GM21360 (cell line): Measurements from ENCODE around the gene GRHL1.
"Not testable (repeated sequence)": the region's sequence is repeated elsewhere in the genome, so short reads cannot be mapped to it uniquely, and the experiment has no call there.

Experiments
- ATAC-seq: cut with Tn5 transposase; IDR thresholded peaks from one replicate; pipeline ENCODE4 v1.9.1; 2021; ENCODE audit warnings: mild to moderate bottlenecking, moderate library complexity; ENCODE audit not compliant: unreplicated experiment

The GRHL1 gene

DNA sequence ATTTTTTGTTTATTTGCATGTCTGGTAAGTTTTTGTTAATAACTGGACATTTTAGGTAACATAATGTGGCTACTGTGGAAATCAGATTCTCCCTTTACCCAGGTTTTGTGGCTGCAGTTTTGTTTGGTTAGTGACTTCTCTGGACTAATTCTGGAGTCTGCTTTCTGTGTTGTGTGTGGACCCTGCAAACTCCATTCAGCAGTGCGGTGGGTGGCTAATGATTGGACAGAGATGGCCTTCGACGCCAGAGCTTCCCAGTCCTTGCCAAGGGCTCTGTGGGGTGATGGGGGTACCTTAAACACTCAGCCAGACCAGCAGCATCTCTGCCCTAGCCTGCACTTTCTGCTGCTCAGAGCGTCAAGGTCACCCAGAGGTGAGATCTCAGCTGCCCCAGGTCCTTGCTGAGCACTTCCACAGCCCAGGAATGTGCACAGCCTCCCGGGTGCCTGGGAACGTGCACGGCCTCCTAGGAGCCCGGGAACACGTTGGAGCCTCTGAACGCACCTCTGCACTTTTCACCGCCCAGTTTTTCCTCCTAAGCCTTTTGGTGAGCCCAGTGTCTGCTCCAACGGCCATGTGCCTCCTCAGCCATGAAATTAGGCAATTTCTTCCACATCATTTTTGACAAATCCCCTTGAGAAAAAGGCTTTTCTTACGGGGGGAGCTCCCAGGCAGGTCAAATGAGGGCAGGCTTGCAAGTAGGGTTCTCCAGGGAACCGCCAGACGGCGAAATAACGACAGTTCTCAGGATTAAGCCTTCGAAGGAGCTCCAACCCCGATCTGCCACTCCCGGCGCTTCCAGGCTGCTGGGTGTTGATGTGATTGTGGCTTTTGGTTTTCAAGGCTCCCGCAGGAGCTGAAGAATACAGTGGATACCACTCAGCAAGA is 56.7 kb downstream of the GRHL1 start:
- ATAC-seq = no peak

DNA sequence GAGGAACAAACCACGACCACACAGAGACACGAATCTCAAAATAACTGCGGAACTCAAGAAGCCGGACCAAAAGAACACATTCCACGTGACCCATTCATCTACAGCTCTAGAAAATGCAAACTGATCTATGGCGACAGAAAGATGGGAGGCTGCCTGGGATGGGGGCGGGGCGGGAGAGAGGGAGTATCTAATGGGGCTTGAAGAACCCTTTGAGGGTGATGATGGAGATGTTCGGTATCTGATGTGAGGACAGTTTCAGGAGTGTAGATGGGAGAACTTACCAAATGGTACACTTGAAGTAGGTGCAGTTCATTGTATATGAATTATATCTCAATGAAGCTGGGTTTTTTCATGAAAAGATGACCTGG is 57.3 kb downstream of the GRHL1 start:
- ATAC-seq = no peak

DNA sequence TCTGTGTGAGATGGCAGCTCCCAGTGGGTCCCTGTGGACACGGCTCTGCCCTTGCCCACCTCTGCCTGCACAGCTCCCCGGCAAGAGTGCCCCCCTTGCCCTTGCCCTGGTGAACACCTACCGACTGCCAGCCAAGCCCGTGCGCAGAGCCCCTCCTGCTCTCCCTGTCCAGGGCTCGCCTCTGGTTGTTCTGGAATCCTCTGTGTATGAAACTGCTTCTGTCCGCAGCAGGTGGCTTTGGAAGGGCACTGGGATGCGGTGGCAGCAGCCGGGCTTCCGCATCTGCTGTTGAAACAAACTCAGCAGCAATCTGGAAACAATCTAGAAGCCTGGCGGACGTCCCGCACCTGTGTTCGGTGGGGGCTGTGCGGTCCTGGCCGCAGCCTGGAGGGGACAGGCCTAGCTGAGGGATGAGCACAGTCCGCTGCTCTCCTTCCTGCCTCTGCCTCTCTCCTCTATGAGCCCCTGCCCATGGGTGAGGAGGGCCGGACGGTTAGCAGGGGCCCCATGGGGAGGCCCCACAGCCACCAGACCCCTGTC is 57.8 kb downstream of the GRHL1 start:
- ATAC-seq = no peak

DNA sequence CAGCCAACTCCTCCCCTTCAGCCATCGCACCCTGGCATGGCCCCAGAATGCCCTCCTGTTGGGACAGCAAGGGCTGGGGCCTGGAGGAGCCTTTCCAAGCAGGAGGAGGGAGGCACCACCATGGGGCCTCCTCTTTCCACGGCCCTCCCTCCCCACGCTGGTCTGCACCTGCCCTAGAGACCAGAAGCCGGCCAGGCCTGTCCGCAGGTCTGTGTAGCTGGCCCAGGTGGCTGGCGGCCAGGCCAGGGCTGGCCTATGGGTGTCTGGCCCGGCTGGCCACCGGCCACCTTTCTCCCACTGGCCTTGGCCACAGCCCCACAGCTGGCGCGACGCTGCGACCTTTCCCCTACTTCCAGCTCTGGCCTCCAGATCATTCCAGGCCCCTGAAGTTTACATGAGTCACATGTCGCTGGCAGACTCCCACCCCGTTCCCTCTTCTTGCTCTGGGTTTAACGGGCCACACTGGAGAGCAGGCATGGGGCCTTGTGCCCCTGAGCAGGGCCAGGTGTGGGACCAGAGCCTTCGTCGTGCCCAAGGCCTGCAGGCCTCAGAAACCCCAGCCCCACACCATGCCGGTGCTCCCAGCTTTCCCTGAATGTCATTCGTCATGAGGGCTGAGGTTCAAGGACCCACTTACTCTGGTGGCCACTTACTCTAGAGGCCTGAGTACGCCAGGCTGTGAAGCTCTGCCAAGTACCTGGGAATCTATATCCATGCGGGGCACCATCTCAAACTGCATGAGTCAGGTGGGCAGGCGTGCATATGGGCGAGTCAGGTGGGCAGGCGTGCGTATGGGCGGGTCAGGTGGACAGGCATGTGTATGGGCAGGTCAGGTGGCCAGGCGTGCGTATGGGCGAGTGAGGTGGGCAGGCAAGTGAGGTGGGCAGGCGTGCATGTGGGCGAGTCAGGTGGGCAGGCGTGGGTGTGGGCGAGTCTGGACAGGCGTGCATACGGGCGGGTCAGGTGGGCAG is 58.6 kb downstream of the GRHL1 start:
- ATAC-seq = no peak

DNA sequence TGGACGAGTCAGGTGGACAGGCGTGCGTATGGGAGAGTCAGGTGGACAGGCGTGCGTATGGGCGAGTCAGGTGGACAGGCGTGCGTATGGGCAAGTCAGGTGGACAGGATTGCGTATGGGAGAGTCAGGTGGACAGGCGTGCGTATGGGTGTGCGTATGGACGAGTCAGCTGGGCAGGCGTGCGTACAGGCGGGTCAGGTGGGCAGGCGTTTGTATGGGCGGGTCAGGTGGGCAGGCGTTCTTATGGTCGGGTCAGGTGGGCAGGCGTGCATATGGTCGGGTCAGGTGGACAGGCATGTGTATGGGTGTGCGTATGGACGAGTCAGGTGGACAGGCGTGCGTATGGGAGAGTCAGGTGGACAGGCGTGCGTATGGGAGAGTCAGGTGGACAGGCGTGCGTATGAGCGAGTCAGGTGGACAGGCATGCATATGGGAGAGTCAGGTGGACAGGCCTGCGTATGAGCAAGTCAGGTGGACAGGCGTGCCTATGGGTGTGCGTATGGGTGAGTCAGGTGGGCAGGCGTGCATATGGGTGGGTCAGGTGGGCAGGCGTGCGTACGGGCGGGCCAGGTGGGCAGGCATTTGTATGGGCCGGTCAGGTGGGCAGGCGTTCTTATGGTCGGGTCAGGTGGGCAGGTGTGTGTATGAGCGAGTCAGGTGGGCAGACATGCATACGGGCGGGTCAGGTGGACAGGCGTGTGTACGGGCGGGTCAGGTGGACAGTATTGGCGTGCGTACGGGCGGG is 59.5 kb downstream of the GRHL1 start:
- not testable (repeated sequence) for ATAC-seq

DNA sequence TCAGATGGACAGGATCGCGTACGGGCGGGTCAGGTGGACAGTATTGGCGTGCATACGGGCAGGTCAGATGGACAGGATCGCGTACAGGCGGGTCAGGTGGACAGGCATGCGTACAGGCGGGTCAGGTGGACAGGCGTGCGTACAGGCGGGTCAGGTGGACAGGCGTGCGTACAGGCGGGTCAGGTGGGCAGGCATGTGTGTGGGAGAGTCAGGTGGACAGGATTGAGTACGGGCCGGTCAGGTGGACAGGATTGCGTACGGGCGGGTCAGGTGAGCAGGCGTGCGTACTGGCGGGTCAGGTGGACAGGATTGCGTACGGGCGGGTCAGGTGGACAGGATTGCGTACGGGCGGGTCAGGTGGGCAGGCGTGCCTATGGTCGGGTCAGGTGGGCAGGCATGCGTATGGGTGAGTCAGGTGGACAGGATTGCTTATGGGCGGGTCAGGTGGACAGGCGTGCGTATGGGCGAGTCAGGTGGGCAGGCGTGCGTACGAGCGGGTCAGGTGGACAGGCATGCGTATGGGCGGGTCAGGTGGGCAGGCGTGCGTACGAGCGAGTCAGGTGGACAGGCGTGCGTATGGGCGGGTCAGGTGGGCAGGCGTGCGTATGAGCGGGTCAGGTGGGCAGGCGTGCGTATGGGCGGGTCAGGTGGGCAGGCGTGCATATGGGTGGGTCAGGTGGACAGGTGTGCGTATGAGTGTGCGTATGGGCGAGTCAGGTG is 60.3 kb downstream of the GRHL1 start:
- ATAC-seq = not testable (repeated sequence)

DNA sequence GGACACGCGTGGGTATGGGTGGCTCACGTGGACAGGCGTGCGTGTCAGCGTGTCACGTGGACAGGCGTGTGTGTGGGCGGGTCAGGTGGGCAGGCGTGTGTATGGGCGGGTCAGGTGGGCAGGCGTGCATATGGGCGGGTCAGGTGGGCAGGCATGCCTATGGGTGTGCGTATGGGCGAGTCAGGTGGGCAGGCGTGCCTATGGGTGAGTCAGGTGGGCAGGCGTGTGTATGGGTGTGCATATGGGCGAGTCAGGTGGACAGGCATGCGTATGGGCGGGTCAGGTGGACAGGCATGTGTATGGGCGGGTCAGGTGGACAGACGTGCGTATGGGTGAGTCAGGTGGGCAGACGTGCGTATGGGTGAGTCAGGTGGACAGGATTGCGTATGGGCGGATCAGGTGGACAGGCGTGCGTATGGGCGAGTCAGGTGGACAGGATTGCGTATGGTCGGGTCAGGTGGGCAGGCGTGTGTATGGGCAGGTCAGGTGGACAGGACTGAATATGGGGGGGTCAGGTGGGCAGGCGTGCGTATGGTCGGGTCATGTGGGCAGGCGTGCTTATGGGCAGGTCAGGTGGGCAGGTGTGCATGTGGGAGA is 61.0 kb downstream of the GRHL1 start:
- not testable (repeated sequence) for ATAC-seq

DNA sequence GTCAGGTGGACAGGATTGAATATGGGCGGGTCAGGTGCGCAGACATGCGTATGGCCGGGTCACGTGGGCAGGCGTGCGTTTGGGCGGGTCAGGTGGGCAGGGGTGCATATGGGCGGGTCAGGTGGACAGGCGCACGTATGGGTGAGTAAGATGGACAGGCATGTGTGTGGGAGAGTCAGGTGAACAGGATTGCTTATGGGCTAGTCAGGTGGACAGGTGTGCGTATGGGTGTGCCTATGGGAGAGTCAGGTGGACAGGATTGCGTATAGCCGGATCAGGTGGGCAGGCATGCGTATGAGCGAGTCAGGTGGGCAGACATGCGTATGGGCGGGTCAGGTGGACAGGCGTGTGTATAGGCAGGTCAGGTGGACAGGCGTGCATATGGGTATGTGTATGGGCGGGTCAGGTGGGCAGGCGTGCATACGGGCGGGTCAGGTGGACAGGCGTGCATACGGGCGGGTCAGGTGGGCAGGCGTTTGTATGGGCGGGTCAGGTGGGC is 61.5 kb downstream of the GRHL1 start:
- no peak for ATAC-seq

DNA sequence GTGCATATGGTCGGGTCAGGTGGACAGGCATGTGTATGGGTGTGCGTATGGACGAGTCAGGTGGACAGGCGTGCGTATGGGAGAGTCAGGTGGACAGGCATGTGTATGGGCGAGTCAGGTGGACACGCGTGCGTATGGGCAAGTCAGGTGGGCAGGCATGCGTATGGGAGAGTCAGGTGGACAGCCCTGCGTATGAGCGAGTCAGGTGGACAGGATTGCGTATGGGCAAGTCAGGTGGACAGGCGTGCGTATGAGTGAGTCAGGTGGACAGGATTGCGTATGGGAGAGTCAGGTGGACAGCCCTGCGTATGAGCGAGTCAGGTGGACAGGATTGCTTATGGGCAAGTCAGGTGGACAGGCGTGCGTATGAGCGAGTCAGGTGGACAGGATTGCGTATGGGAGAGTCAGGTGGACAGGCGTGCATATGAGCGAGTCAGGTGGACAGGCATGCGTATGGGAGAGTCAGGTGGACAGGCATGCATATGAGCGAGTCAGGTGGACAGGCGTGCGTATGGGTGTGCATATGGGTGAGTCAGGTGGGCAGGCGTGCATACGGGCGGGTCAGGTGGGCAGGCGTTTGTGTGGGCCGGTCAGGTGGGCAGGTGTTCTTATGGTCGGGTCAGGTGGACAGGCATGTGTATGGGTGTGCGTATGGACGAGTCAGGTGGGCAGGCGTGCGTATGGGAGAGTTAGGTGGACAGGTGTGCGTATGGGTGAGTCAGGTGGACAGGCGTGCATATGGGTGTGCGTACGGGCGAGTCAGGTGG is 62.3 kb downstream of the GRHL1 start:
- ATAC-seq = not testable (repeated sequence)

DNA sequence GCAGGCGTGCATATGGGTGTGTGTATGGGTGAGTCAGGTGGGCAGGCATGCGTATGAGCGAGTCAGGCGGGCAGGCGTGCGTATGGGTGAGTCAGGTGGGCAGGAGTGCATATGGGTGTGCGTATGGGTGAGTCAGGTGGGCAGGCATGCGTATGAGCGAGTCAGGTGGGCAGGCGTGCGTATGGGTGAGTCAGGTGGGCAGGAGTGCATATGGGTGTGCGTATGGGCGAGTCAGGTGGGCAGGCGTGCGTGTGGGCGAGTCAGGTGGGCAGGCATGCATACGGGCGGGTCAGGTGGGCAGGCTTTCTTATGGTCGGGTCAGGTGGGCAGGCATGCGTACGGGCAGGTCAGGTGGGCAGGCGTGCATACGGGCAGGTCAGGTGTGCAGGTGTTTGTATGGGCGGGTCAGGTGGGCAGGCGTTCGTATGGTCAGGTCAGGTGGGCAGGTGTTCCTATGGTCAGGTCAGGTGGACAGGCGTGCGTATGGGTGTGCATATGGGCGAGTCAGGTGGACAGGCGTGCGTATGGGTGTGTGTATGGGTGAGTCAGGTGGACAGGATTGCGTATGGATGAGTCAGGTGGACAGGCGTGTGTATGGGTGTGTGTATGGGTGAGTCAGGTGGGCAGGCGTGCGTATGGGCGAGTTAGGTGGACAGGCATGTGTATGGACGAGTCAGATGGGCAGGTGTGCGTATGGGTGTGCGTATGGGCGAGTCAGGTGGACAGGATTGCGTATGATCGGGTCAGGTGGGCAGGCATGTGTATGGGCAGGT is 63.1 kb downstream of the GRHL1 start:
- no peak for ATAC-seq

DNA sequence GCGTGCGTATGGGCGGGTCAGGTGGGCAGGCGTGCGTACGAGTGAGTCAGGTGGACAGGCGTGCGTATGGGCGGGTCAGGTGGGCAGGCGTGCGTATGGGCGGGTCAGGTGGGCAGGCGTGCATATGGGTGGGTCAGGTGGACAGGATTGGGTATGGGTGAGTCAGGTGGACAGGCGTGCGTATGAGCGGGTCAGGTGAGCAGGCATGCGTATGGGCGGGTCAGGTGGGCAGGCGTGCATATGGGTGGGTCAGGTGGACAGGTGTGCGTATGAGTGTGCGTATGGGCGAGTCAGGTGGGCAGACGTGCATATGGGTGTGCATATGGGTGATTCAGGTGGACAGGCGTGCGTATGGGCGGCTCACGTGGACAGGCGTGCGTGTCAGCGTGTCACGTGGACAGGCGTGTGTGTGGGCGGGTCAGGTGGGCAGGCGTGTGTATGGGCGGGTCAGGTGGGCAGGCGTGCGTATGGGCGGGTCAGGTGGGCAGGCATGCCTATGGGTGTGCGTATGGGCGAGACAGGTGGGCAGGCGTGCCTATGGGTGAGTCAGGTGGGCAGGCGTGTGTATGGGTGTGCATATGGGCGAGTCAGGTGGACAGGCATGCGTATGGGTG is 64.0 kb downstream of the GRHL1 start:
- not testable (repeated sequence) for ATAC-seq

DNA sequence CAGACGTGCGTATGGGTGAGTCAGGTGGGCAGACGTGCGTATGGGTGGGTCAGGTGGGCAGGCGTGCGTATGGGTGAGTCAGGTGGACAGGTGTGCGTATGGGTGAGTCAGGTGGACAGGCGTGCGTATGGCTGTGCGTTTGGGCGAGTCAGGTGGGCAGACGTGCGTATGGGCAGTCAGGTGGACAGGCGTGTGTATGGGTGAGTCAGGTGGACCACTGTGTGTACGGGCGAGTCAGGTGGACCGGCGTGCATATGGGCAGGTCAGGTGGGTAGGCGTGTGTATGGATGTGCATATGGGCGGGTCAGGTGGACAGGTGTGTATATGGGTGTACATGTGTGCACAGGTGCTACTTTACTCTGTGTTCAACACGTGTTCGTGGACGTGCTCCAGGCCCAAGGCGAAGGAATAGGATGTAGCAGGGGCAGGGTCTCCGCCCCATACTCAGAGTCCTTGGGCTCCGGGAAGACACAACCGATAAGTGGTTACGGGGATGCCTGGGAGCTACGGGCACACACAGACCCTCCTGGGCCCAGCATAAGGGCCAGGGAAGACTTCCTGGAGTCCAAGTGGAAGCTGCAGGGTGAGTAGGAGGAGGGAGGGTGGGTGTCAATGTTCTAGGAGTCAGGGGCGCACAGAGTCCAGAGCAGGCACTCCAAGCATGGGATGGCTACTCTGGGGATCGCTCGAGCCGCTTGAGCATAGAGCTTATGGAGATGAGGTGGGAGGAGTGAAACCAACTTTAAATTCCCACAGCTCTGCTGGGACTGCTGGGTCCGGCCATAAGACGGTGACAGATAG is 64.7 kb downstream of the GRHL1 start:
- ATAC-seq = no peak

DNA sequence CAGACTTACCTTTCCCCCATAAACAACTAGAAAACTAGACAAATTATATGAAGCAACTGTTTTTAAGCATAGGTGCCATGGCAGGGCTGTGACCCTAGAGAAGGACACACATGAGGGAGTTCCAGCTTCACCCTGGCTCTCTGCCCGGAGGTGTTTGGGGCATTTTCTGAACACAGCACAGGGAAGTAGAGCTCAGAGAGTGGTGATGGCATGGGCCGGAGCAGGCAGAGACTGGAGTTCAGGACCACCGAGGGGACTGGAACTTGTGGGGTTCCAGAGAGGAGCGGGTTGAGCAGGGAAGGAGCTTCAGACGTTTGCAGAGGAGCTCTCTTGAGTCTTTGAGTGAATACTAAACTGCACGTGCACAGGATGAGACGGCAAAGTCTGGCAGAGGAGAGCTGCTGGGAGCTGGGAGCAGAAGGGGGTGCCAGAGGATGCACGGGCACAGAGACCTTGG is 65.3 kb downstream of the GRHL1 start:
- no peak for ATAC-seq

DNA sequence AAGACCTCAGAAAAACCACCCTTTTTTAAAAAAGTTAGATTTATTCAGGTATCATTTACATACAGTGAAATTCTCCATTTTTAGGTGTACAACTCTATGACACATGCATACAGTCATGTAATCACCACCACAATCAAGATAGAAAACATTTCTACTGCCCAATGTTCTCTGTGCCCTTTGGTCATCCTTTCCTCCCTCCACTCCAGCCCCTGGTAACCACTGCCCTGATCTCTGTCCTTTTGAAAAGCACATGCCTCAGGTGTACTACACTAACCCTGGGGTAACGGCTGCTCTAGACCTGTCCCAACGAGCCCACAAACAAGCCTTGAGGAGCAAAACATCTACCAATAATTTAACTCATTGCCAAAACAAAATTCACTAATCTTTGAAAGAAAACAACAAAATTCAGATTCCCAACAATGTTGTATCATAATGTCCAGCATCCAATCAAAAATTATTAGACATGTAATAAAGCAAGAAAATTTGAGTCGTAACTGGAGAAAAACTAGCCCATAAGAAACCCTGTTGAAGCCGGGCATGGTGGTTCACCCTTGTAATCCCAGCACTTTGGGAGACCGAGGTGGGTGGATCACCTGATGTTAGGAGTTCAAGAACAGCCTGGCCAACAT is 65.9 kb downstream of the GRHL1 start:
- ATAC-seq = no peak

DNA sequence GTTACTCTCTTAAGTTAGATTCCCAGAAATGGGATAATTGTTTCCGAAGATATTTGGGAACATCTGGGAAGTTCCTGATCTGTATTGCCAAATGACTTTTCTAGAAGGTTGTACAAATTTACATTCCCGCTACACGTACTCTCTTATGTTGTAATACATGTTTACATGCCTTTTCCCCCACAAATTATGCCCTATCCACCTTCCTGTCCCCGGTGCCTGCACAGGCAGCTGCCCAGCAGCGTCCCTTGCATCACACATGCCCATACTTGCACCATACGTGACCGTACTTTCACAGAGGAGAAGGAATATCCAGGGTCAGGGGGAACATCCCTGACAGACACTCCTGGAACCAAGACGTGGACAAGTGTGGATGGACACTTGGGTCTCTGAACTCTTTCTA is 67.7 kb downstream of the GRHL1 start:
- ATAC-seq = no peak
